GM18511 (cell line): ENCODE data around the gene MCAM.
A peak's percentile ranks its signal among the peaks of the same experiment; 100 is the strongest.

Source experiments
- ATAC-seq: cut with Tn5 transposase; IDR thresholded peaks from one replicate; pipeline ENCODE4 v1.9.1; 2021; ENCODE audit warnings: mild to moderate bottlenecking, moderate library complexity; ENCODE audit not compliant: unreplicated experiment

MCAM gene

GRCh38 chr11:119316729-119317591, at the start of gene MCAM:
Gene MCAM (minus strand): TSS chr11:119317130. CDS start chr11:119317101, 29 bp downstream.
- ATAC-seq, result no peak

- no peak for ATAC-seq
Observed at GRCh38 chr11:119365071-119365591, 48.2 kb upstream of the MCAM start.

GRCh38 chr11:119363851-119364590, 47.1 kb upstream of the MCAM start:
- ATAC-seq, result no peak

GRCh38 chr11:119363081-119363850, 46.3 kb upstream of the MCAM start:
- ATAC-seq, result no peak

- ATAC-seq, result no peak
Observed at GRCh38 chr11:119362741-119363080, 45.8 kb upstream of the MCAM start.

- ATAC-seq, result no peak
Observed at GRCh38 chr11:119361941-119362725, 45.2 kb upstream of the MCAM start.

- no peak for ATAC-seq
Observed at GRCh38 chr11:119361056-119361787, 44.3 kb upstream of the MCAM start.

- no peak for ATAC-seq
Observed at GRCh38 chr11:119359365-119360214, 42.7 kb upstream of the MCAM start.

- no peak for ATAC-seq
Observed at GRCh38 chr11:119357074-119357473, 40.1 kb upstream of the MCAM start.

- peak; percentile 86 for ATAC-seq
Observed at GRCh38 chr11:119356349-119357031, 39.6 kb upstream of the MCAM start.

- no peak for ATAC-seq
Observed at GRCh38 chr11:119355091-119355843, 38.3 kb upstream of the MCAM start.

GRCh38 chr11:119352857-119353260, 35.9 kb upstream of the MCAM start:
- no peak for ATAC-seq

GRCh38 chr11:119351232-119351631, 34.3 kb upstream of the MCAM start:
- ATAC-seq, result no peak

GRCh38 chr11:119350302-119350701, 33.4 kb upstream of the MCAM start:
- ATAC-seq, result no peak

- ATAC-seq, result no peak
Observed at GRCh38 chr11:119347940-119348605, 31.1 kb upstream of the MCAM start.

- ATAC-seq, result no peak
Observed at GRCh38 chr11:119347242-119347641, 30.3 kb upstream of the MCAM start.

GRCh38 chr11:119346605-119347004, 29.7 kb upstream of the MCAM start, which contains the start of gene MFRP:
Gene MFRP (minus strand): TSS chr11:119346705. CDS start chr11:119346513, 192 bp downstream.
- no peak for ATAC-seq
